Breast epithelium (tissue), 4 donors: ENCODE results near the gene QTRT2. TPM values are rescaled to one million over a fixed set of nuclear protein-coding genes. Genes with fewer than 3 reads are reported as not detected.

Source experiments
- DNase-seq, 2 donors: peaks; one replicate each; pipeline ENCODE4 v3.0.0-alpha.2; 2019; ENCODE audit warnings: low spot score in 2 of 2
- H3K27ac ChIP-seq, 2 donors: fragments of 200-600 bp; sonication (generic) in 1 of 2; one replicate each; pipeline ENCODE4 v1.5.1; 2016 to 2019; ENCODE audit warnings: mild to moderate bottlenecking in 1 of 2
- H3K27me3 ChIP-seq, 2 donors: fragments of 200-600 bp; sonication (generic) in 1 of 2; one replicate each; pipeline versions ENCODE4 v1.5.1 to v1.6.0; 2017 to 2019; ENCODE audit warnings: control low read depth in 1 of 2, mild to moderate bottlenecking in 1 of 2
- H3K36me3 ChIP-seq: fragments of 200-600 bp; one replicate; pipeline ENCODE4 v1.5.1; 2019
- H3K4me1 ChIP-seq, 2 donors: fragments of 200-600 bp; sonication (generic); one replicate each; pipeline ENCODE4 v1.5.1; 2016 to 2019; ENCODE audit warnings: control low read depth in 1 of 2
- H3K4me3 ChIP-seq, 3 donors: fragments of 200-600 bp; sonication (generic); 1 replicate in 2 of 3; 2 replicates in 1 of 3; pipeline ENCODE4 v1.5.1; 2016 to 2019; ENCODE audit warnings: mild to moderate bottlenecking in 3 of 3, moderate library complexity in 2 of 3
- H3K9me3 ChIP-seq, 2 donors: fragments of 200-600 bp; sonication (generic) in 1 of 2; one replicate each; pipeline ENCODE4 v1.5.1; 2016 to 2019; ENCODE audit warnings: control low read depth in 1 of 2
- CTCF ChIP-seq, 3 donors: fragments of 450-650 bp; IDR thresholded peaks; one replicate each; pipeline ENCODE4 v1.5.1; 2016 to 2017; ENCODE audit warnings: antibody characterized with exemption in 3 of 3, mild to moderate bottlenecking in 3 of 3, moderate library complexity in 3 of 3
- POLR2A ChIP-seq: fragments of 450-650 bp; IDR thresholded peaks from one replicate; pipeline ENCODE4 v1.6.1; 2016; ENCODE audit warnings: antibody characterized with exemption, mild to moderate bottlenecking, moderate library complexity
- POLR2AphosphoS5 ChIP-seq, 3 donors: sonication (generic); formaldehyde crosslinking; IDR thresholded peaks; one replicate each; pipeline ENCODE4 v1.6.1; 2017; ENCODE audit warnings: antibody characterized with exemption in 3 of 3
- intact Hi-C: fragments of 100-400 bp; cut with DNase I; formaldehyde crosslinking; loops from one replicate; pipeline ENCODE4 v1.15.1; 2023; ENCODE audit warnings: low total_unique reads
- total RNA-seq, 3 donors: library from RNA; depleted of rRNA; stranded (reverse); fragments of >200 nt; gene quantifications; one replicate each; pipeline ENCODE4 v1.1.0, GENCODE V29; 2016

QTRT2 gene
- total RNA-seq, 3 donors from 2014 or later, result 11.0 to 25.8 (median 15.1) TPM

DNA sequence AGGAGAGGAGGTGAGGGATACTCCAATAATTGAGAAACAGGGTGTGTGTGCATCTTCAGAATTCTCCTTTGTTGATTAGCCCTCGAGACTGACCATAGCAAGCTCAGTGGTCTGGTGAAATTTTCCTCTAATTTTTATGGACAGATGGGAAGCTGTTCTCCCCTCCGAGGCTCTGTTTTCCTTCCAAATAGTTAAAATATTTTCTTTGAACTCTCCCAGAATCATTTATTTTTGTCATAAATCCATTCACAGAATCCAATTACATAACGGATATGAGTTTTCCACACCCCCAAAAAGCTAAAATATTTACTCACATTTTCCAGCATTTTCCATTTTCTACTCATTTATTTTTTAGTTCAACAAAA is 36.5 kb downstream of the QTRT2 start:
- H3K4me1 ChIP-seq, result no peaks in the 10 kb centered on the region
- no peak overlapping the region for H3K27ac ChIP-seq
- DNase-seq, result no peak
- no peak for TF ChIP-seq POLR2AphosphoS5 (IDR thresholded peaks at IDR 0.05)
- TF ChIP-seq POLR2A, result no peak
- TF ChIP-seq CTCF (IDR thresholded peaks at IDR 0.05), result no peak
- intact Hi-C loops, result no loop called here
- H3K9me3 ChIP-seq, result no peaks in the 10 kb centered on the region
- no peaks in the 10 kb centered on the region for H3K36me3 ChIP-seq
- H3K4me3 ChIP-seq, result peak overlapping the region in 1 of 3 donors; percentile 20
- H3K27me3 ChIP-seq, result no peaks in the 10 kb centered on the region

DNA sequence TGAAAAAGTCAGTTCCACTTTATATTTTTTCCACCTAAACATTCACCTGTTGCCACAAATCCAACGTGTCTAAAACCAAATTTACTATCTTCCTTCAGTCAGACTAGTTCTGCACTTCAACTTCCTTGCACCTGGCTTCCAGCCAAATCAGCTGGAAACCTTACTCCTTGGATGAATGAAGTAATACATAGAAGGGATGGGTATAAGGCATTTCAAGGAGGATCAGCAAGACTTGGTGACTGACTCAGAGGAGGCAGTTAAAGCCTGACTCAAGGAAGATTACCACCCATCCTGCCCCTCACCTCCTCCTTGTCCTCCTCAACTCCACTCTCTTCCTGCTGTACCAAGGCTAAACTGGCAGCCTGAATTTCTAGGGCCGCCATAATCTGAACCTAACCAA is 37.1 kb downstream of the QTRT2 start:
- DNase-seq, result no peak

DNA sequence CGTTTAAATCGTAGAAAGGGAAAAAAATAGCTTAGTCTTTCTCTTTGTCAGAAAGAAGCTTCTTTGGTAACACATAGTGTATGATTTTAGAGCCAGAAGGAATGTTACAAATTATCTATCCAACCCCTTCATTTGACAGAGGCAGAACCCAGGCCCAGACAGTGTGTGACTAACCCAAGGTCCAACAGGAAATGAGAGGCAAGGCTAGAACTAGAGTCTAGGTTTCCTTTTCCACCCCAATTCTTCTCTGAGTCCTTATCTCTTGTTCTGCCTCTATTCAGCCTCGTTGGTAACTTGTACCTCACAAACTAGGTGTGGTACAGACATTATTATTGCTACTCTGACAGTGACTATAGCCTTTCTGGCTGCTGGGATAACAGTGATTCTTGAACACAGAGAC is 39.3 kb downstream of the QTRT2 start:
- H3K27me3 ChIP-seq, result no peaks in the 10 kb centered on the region
- TF ChIP-seq POLR2AphosphoS5 (IDR thresholded peaks at IDR 0.05), result no peak
- no peak for TF ChIP-seq CTCF (IDR thresholded peaks at IDR 0.05)
- no peak for TF ChIP-seq POLR2A
- H3K27ac ChIP-seq, result no peak overlapping the region
- H3K4me3 ChIP-seq, result no peak overlapping the region
- H3K9me3 ChIP-seq, result no peaks in the 10 kb centered on the region
- H3K36me3 ChIP-seq, result no peaks in the 10 kb centered on the region
- no peak for DNase-seq
- intact Hi-C loops, result no loop called here
- H3K4me1 ChIP-seq, result no peaks in the 10 kb centered on the region

More for the DNA sequence above, 37.1 kb downstream of the QTRT2 start:
- Histone ChIP-seq H3K4me3 (no peak overlapping the region), H3K4me1 (no peaks in the 10 kb centered on the region), H3K9me3 (no peaks in the 10 kb centered on the region), H3K27me3 (no peaks in the 10 kb centered on the region), H3K36me3 (no peaks in the 10 kb centered on the region), H3K27ac (no peak overlapping the region)
- intact Hi-C loops, result no loop called here
- TF ChIP-seq POLR2A (no peak), CTCF (IDR thresholded peaks at IDR 0.05) (no peak), POLR2AphosphoS5 (IDR thresholded peaks at IDR 0.05) (no peak)

GRCh38 chr3:114101101-114101500 is 44.6 kb downstream of the QTRT2 start:
- no peak overlapping the region for H3K4me3 ChIP-seq
- H3K9me3 ChIP-seq, result no peaks in the 10 kb centered on the region
- no peaks in the 10 kb centered on the region for H3K27me3 ChIP-seq
- DNase-seq, result no peak
- intact Hi-C loops, result no loop called here
- H3K4me1 ChIP-seq, result no peaks in the 10 kb centered on the region
- no peak for TF ChIP-seq POLR2A
- no peak for TF ChIP-seq POLR2AphosphoS5 (IDR thresholded peaks at IDR 0.05)
- no peak for TF ChIP-seq CTCF (IDR thresholded peaks at IDR 0.05)
- H3K27ac ChIP-seq, result no peak overlapping the region
- no peaks in the 10 kb centered on the region for H3K36me3 ChIP-seq

DNA sequence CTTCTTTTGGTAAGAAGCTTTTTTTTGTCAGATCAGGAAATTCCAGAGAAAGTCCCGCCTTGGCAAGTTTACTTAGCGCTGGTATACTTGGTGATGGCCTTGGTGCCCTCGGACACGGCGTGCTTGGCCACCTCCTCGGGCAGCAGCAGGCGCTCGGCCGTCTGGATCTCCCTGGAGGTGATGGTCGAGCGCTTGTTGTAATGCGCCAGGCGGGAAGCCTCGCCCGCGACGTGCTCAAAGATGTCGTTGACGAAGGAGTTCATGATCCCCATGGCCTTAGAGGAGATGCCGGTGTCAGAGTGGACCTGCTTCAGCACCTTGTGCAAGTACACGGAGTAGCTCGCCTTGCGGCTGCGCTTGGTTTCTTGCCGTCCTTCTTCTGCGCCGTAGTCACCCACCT is 46.6 kb downstream of the QTRT2 start:
- H3K27me3 ChIP-seq, result no peaks in the 10 kb centered on the region
- H3K4me1 ChIP-seq, result no peaks in the 10 kb centered on the region
- intact Hi-C loops, result no loop called here
- H3K36me3 ChIP-seq, result no peaks in the 10 kb centered on the region
- no peaks in the 10 kb centered on the region for H3K9me3 ChIP-seq
- TF ChIP-seq POLR2AphosphoS5 (IDR thresholded peaks at IDR 0.05) (no peak), POLR2A (no peak), CTCF (IDR thresholded peaks at IDR 0.05) (no peak)
- no peak overlapping the region for H3K27ac ChIP-seq
- H3K4me3 ChIP-seq, result no peak overlapping the region
- DNase-seq, result no peak
